GM21515 (cell line): ENCODE results near the gene ZNF23.

ENCODE experiments used
- ATAC-seq: cut with Tn5 transposase; IDR thresholded peaks from one replicate; pipeline ENCODE4 v1.9.1; 2021; ENCODE audit not compliant: unreplicated experiment

Gene ZNF23

DNA sequence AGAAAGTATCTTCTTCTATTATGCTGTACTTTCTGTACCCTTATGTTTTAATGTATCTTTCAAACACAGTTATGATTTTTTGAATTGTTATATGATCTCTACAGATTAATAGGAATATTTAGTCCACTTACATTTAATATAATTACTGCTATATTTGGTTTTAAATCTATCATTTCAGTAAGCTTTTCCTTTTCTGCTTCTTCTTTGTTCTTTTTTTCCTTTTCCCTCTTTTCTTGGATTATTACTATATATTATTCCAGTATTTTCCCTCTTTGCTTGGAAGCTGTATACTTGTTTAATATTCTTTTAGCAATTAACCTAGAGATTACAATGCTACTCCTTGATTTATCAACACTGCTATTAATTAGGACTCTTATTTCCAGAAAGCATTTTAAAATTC lies 33.7 kb downstream of the ZNF23 start:
- no peak for ATAC-seq

DNA sequence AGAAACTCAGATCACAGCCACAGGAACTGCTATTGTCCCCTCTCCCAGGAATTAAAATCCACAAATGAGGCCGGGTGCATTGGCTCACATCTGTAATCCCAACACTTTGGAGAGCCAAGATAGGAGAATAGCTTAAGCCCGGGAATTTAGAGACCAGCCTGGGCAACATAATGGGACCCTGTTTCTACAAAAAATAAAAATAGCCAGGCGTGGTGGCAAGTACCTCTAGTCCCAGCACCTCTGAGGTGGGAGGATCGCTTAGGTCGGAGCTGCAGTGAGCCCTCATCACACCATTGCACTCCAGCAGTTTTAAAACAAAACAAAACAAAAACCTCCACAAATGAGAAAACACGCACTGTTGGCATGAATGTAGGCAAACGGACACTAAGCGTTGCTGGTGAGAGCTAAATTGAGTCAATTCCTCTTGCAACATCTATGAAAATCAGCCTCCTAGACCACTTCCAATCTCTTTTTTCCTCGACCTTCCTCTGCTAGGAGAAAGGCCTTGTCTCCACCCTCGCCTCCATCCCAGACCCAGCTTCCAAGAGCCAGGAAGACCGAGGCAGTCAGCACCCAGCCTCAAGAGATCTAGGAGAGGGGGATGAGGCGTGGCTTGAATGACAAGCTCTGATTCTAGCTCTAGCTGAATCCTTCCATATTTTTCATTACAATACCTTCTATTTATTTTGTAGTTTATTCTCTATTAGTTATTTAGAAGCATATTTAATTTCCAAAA lies 35.0 kb downstream of the ZNF23 start:
- no peak for ATAC-seq

DNA sequence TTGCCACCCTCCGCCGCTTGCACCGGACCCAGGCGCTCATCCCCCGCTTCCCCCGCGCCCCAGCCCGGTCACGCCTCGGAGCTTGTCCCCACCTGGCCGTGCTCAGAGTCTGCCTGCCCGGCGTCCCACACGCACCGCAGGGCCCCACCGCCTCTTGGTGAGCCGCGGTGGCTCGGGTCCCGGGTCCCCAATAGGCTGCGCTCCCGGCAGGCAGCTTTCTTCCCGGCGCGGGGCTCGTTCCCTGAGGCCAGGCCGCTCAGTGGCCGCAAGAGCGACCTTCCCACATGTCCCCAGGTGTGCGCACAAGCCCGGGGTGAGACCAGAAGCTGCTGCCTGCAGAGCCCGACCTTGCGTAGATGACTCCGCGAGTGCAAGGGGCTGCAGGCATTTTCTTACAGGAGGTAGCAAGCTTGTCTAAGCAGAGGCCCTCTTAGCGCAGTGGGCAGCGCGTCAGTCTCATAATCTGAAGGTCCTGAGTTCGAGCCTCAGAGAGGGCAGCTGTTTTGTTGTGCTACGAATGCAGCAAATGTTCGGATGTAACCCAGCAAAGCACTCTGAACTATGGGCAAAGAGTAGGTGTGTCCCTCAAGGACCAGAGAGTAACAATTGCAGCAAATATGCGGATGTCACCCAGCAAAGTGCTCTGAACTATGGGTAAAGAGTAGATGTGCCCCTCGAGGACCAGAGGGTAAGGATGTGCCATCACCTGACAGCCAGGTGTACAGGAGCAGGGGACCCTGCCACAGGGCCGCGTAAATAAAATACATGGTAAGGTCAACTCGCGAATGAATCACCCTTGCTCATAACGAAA lies 35.8 kb downstream of the ZNF23 start:
- ATAC-seq = peak; percentile 70

DNA sequence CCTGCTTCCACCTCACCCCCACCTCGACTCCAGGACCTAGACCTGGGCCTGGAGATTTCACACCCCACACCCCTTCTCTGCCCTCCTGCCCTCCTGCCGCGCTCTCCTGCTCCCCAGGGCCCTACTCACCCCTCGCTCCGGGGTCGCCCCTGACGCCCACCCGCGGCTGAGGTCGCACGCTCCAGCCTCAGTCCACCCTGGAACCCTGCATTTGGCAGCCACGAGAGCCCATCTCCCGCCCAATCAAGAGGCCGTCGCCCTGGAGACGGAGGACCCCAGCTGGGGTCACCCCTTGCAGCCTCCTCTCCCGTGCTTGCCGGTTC lies 36.3 kb downstream of the ZNF23 start:
- peak; percentile 16 for ATAC-seq

DNA sequence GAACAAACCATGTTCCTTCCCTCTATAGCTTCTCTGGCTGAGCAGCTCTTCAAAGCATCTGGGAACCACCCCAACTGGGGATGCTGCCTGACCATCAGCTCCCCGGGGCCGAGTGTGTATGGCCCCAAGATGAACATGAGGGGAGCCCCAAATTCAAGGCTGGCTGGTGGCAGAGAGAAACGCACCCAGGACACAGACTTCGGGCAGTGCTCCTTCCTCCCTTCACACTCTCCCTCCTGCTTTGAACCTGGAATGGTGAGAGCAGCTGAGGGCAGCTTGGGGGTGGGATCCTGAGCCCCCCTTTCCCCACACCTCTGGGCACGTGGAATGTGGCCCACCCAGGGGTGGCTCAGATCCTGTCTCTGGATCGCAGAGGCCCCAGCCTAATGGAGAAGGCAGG lies 37.4 kb downstream of the ZNF23 start:
- no peak for ATAC-seq

DNA sequence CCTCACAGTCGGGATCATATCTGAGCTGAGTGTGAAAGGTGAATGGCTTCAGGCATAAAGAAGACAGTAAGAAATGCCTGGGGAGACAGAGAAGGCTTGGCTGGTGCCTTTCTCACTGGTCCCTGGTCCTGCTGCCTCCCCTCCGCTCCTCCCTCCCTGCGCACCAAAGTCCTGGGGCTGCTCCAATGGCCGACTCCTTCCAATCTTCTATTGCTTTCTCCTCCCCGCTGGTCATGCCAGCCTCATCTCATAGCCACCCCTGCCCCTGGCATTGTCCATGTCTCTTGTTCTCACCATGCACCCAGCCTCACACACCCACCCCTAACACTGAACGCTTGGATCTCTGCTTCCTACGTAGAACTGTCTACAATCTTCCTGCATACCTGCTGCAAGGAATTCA lies 38.2 kb downstream of the ZNF23 start:
- no peak for ATAC-seq

DNA sequence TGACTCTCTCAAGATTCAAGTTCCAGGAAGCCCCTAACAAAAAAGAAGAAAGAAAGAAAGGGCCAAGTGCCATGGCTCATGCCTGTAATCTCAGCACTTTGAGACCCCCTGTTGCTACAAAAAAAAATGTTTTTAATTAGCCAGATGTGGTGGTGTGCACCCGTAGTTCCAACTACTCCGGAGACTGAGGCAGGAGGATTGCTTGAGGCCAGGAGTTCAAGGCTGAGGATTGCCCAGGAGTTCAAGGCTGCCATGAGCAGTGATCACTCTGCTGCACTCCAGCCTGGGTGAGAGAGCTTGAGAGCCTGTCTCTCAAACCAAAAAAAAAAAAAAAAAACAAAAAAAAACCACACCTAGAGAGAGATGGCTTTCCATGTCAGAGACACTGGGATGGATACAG lies 39.0 kb downstream of the ZNF23 start:
- ATAC-seq = no peak

DNA sequence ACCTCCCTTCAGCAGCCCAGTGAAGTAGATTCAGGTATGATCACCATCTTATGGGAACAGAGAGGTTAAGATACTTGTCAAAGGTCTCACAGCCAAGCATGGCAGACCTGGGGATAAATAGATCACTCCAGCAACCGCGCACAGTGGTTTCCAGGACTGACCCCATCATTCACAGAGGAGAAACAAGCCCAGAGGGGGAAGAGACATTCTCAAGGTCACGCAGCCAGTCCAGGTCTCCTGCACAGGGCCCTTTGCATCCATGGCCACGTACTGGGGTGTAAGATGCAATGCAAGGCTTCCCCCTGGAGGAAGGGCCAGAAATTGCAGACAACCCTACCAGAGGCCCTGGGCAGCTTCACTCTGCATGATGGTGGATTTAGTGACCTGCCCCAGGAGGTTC lies 40.1 kb downstream of the ZNF23 start:
- no peak for ATAC-seq

DNA sequence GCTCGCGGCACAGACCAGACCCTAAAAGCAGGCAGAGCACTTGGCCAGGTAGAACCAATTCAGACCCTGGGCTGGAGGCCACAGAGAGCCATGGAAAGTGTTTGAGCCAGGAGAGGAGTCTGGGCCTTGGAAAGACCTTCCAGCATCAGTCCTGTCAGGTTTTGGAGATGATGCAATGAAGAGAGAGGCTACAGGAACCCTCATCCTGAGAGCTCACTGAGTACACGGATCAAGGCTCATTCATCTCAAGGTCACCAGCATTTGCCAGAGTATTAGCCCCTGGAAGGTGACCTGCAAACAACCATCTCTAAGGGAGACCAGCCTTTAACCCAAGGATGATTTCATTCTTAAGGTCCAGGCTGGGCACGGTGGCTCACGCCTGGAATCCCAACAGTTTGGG lies 48.0 kb downstream of the ZNF23 start:
- no peak for ATAC-seq

DNA sequence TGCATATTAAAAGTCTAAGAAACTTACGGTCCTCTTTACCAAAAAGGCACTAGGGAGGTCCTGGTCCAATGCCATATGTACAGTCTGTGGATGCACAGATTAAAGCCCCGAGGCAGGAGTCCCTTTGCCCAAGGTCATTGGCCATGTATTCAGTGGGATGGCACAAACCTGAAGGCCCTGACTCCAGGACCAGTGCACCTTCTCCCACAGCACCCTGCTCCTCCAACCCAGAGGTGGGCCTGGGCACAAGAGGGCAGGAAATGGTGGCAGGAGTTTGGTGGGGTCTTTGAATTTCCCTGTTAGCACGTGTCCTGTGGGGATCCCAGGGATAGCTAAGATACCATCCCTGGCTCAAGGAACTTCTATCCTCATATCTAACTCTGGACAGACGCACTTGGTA lies 48.7 kb downstream of the ZNF23 start:
- ATAC-seq = no peak

DNA sequence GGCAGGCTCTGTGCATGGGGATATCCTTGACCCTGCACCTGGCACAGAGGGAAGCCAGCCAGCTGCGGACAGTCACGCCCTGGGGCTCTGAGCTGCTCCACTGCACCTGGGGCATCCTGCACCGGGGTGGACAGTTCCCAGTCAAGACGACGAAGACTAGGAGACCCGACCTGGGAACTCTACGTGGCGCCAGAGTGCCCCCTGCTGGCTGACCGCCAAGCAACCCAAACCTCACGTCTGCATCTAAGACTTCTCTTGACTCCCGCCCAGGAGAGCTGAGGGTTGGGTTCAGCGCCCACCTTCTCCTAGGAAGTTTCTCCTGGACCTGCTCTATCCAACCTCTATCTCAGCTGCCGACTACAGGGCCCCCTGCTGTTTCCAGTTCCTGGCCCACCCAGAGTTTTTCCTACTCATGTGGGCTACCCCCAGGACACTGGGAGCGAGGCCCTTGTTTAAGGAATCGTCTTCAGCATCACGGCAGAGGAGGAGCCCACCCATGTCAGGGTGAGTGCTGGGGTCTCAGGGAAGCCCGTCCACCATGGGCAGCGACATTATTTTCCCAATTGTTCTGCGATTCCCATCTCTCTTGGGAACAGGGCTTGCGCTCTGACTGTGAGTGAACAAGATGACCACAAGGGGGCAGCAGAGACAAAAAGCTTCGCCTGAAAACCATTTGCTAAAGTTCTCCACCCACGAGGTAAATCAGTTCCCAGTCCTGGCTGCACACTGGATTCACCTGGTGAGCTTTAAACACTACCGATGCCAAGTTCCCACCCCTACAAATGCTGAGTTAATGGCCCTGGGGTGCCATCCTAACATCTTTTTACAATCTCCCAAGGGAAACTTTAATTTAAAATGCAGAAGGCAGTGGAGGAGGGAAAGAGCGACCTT lies 49.5 kb downstream of the ZNF23 start:
- ATAC-seq = peak; percentile 65

DNA sequence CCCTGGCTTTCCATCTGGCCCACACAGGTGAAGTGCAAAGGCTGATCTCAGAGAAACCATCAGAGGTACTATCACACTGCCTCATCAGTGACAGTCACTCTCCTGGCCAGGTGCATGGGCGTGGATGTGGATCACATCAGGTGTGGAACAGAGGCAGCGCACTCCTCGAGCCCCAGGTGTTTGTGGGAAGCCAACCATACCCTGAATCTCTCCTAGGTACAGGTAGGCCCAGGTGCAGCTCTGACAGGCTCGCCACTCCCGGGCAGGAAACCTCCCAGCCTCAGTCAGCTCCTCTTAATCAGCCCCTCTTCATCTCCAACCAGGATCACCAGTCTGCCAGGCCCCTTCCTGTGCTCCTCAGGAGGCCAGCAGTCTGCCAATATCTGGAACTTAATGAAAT lies 51.9 kb downstream of the ZNF23 start:
- no peak for ATAC-seq

DNA sequence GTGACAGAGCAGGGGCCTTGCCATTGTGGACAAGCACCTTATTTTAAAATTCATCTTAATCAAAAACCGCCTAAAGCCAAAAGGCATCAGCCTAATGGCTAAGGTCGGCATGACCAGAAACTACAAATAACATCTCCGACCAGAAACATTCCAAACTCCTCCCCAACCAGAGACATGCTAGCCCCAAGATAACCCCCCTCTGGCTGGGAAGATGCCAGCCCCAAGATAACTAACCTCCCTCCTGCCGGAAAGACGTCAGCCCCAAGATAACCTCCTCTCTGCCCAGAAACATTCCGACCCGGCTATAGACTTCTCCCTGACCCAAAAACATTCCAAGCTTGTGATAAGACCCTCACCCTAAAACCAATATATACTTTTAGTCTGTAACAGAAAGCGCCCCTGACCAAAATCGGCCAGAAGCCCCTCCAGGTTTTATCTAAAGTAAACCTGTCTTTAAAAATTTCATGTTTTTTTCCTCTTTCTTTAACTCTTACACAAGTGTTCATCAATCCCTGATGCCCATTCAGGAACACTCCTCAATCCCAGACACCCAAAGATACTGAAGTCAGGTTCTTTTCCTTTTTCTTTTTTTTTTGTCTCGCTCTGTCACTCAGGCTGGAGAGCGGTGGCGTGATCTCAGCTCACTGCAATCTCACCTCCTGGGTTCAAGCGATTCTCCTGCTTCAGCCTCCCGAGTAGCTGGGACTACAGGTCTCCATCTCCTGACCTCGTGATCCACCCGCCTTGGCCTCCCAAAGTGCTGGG lies 52.9 kb downstream of the ZNF23 start:
- no peak for ATAC-seq

DNA sequence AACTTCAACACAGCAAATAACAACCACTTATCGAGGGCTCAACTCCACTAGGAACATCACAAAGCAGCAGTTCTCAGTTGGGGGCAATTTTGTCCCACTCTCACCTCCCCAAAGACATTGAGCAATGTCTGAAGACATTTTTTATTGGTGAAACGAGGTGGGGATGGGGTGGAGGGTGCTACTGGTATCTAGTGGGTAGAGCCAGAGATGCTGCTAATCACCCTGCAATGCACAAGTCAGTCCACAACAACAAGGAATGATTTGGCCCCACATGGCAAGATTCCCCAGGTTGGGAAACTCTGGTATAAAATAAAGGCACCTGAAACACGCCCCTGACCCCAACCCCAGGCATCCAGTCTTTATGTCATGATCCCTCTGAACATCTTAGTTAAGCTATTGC lies 53.5 kb downstream of the ZNF23 start:
- ATAC-seq = no peak

DNA sequence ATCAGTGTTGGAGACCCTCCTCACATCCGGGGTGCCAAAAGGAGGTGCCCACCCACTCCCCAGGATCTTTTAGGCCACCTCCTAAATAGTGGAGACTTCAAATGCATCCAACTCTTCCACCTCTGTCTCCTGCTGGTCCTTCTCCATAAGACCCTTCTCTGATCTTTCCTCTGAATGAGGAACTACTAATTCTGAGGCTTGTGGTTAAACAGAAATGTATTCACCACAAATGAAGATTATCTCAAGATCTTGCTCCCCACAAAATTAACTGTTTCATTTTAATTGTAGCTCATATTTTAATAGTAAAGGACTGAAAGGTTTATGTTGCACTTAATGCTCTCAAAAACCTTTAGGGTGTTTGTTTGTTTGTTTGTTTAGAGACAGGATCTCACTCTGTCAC lies 54.3 kb downstream of the ZNF23 start:
- no peak for ATAC-seq

DNA sequence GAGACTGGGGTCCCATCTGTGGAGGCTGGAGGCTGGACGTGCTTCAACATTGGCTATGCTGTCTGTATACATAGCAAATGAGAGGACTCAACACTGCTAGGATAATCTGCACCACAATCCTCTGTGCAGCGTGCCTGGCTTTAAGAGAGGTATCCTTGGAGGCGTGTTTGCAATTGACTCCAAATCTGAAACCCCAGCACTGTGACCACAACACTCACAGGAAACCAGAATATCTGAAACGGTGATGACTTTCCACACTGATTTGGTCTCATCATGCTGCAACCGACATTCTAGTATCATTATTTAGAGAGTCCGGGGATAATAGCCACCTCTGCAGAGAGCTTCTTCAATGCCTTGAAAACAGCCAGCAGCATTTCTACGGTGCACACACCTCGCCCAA lies 55.3 kb downstream of the ZNF23 start:
- ATAC-seq = no peak

DNA sequence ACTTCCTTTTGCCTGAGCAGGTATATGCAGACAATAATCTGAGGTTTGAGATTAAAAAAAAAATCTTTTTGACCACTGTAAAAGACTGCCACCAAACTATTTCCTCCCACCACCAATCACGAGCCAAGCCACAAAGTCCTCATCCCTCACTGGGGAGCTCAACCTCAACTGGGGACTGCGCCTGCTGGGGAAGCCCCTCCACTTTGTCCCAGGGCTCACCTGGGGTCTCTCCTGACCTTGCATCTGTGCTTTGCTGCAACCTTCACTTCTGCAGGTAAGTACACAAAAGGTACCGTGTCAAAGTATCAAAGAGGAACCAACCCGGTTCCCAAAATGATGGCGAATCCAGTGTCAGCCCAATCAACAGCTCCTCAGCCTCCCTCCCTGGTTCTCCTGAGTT lies 55.7 kb downstream of the ZNF23 start:
- no peak for ATAC-seq

DNA sequence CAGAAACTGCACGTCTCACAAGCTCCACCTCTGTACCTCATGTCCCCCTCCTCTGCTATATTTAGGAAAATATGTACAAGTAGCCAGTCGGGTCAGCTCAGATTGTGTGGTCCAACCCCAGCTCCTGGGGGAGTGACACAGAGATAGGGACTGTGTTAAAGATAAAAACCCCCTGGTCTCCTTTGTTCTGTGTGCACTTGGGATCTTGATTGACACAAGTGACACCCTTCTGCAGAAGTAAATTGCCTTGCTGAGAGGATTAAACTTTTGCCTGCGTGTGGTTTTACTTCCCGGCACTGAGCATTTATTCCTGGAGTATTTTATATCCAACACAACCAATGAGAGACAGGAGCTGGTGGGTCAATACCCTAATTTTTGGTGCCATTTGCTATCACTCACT lies 57.7 kb downstream of the ZNF23 start:
- ATAC-seq = no peak

DNA sequence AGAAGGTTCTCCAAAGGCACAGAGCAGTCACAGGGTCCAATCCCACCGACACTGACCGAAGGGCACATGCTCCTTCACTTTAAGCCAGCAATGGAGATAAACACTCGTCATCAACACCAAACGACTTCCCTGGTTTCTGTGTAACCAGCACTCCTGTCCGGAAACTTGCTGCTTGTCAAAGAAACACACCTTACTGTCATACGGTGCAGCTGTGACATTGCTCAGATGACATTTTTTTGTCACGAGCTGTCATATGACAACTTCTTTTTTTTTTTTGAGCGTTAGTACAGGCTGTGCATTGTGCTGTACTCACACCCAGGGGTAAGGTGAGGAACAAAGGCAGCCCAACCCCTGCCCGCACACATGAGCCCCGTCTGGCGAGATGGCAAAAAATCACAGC lies 59.4 kb downstream of the ZNF23 start:
- no peak for ATAC-seq

DNA sequence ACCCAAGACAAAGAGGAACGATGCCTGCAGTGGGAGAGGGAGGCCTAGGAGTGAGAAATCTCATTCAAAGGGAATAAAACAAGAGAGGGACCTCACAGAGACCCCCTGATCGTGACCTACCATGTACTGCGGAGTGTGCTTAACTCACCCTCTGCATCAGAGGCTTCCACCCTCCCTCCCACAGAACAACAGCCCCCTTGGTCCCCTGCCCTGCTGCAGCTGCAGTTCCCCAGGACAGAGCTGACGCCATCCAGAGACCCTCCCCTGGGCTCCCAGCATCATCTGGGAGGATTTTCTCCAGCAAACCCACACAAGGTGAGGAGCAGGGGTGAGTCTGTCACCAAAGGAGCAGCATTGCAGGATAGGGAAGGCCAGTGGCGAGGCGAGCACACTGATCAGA lies 60.0 kb downstream of the ZNF23 start:
- no peak for ATAC-seq
